ENCODE data around the gene DICER1. TPM values are rescaled to one million over a fixed set of nuclear protein-coding genes. Genes with fewer than 3 reads are reported as not detected.

DICER1 gene
- total RNA-seq, 1 donor from 2014 or later, result 92.0 TPM

Small RNAs within 50 kb of the gene (microRNA-seq; reads per million reads assigned to microRNA genes)
- gene MIR3173, result 2.9 reads per million

Other genes with a start within 250 kb of the DICER1 start
- gene CLMN, start 162.4 kb upstream of the DICER1 start, total RNA-seq, result 41.8 TPM